Astrocyte (in vitro differentiated cells and primary cell): ENCODE measurements around the gene SMDT1.

ENCODE experiments used
- EZH2 ChIP-seq: IDR thresholded peaks from 2 replicates; pipeline ENCODE4 v1.6.1; 2012; ENCODE audit warnings: mild to moderate bottlenecking, low read length, inconsistent platforms; ENCODE audit not compliant: insufficient read depth
- TF ChIP-seq, protein P1 (sequence below): IDR thresholded peaks from 2 replicates; pipeline ENCODE4 v1.5.1; 2011; ENCODE audit warnings: low read depth, mild to moderate bottlenecking, inconsistent platforms, low read length, moderate library complexity; ENCODE audit not compliant: insufficient read depth

GRCh38 chr22:42132457-42132856 lies 53.0 kb downstream of the SMDT1 start:
- TF ChIP-seq EZH2 = no peak
- TF ChIP-seq, protein P1, sequence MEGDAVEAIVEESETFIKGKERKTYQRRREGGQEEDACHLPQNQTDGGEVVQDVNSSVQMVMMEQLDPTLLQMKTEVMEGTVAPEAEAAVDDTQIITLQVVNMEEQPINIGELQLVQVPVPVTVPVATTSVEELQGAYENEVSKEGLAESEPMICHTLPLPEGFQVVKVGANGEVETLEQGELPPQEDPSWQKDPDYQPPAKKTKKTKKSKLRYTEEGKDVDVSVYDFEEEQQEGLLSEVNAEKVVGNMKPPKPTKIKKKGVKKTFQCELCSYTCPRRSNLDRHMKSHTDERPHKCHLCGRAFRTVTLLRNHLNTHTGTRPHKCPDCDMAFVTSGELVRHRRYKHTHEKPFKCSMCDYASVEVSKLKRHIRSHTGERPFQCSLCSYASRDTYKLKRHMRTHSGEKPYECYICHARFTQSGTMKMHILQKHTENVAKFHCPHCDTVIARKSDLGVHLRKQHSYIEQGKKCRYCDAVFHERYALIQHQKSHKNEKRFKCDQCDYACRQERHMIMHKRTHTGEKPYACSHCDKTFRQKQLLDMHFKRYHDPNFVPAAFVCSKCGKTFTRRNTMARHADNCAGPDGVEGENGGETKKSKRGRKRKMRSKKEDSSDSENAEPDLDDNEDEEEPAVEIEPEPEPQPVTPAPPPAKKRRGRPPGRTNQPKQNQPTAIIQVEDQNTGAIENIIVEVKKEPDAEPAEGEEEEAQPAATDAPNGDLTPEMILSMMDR = no peak
